ENCODE measurements around the gene SPTBN2.
"Not testable (repeated sequence)": the region's sequence is repeated elsewhere in the genome, so short reads cannot be mapped to it uniquely, and the experiment has no call there.

Gene SPTBN2

GRCh38 chr11:66680966-66681645 is 47.9 kb downstream of the SPTBN2 start:
- DNase-seq = no peak

GRCh38 chr11:66677599-66678375 is 51.2 kb downstream of the SPTBN2 start, which contains the start of gene RBM4B:
Gene RBM4B, minus strand, starts transcription at chr11:66677887. Its CDS starts 808 bp downstream, at chr11:66677079.
- peak; percentile 94 to 98 for DNase-seq

- no peak for DNase-seq
Observed at GRCh38 chr11:66676931-66677598, 52.0 kb downstream of the SPTBN2 start.

- no peak for DNase-seq
Observed at GRCh38 chr11:66676282-66676919, 52.6 kb downstream of the SPTBN2 start.

- no peak for DNase-seq
Observed at GRCh38 chr11:66674964-66675602, 53.9 kb downstream of the SPTBN2 start.

- no peak for DNase-seq
Observed at GRCh38 chr11:66670816-66671215, 58.2 kb downstream of the SPTBN2 start.

GRCh38 chr11:66665369-66665768 is 63.6 kb downstream of the SPTBN2 start:
- no peak for DNase-seq

GRCh38 chr11:66663741-66664296 is 65.2 kb downstream of the SPTBN2 start:
- no peak for DNase-seq

- DNase-seq = no peak
Observed at GRCh38 chr11:66659763-66660162, 69.3 kb downstream of the SPTBN2 start.

GRCh38 chr11:66653123-66653522 is 75.9 kb downstream of the SPTBN2 start:
- DNase-seq = no peak

- DNase-seq = no peak
Observed at GRCh38 chr11:66652651-66653050, 76.4 kb downstream of the SPTBN2 start.

- no peak for DNase-seq
Observed at GRCh38 chr11:66651016-66651415, 78.0 kb downstream of the SPTBN2 start.

GRCh38 chr11:66649903-66650302 is 79.1 kb downstream of the SPTBN2 start:
- no peak for DNase-seq

- no peak for DNase-seq
Observed at GRCh38 chr11:66646828-66647227, 82.2 kb downstream of the SPTBN2 start.

- no peak for DNase-seq
Observed at GRCh38 chr11:66643745-66644437, 85.1 kb downstream of the SPTBN2 start.

GRCh38 chr11:66641834-66642233 is 87.2 kb downstream of the SPTBN2 start:
- DNase-seq = no peak

GRCh38 chr11:66639814-66640340 is 89.1 kb downstream of the SPTBN2 start:
- not testable (repeated sequence) for DNase-seq

GRCh38 chr11:66639066-66639813 is 89.8 kb downstream of the SPTBN2 start:
- DNase-seq = no peak

- peak; percentile 99 to 100 for DNase-seq
Observed at GRCh38 chr11:66638177-66639065, 90.6 kb downstream of the SPTBN2 start, which contains the start of gene RBM4. Gene RBM4, plus strand, starts transcription at chr11:66638703. Its CDS starts 1,009 bp downstream, at chr11:66639712.

All from NCI-H446 (cell line).